Thyroid gland (tissue), 4 donors: ENCODE data around the gene ZNF487. TPM values are rescaled to one million over a fixed set of nuclear protein-coding genes. Genes with fewer than 3 reads are reported as not detected.

Source experiments
- DNase-seq, 2 donors: peaks; one replicate each; pipeline ENCODE4 v3.0.0-alpha.2; 2019
- H3K27ac ChIP-seq, 3 donors: fragments of 200-600 bp; sonication (generic); 1 replicate in 2 of 3; 2 replicates in 1 of 3; pipeline ENCODE4 v1.5.1; 2016 to 2019; ENCODE audit warnings: mild to moderate bottlenecking in 1 of 3, moderate library complexity in 1 of 3
- H3K27me3 ChIP-seq: fragments of 200-600 bp; sonication (generic); one replicate; pipeline ENCODE4 v1.5.1; 2019
- H3K36me3 ChIP-seq, 2 donors: fragments of 200-600 bp; sonication (generic); one replicate each; pipeline ENCODE4 v1.5.1; 2016 to 2019
- H3K4me1 ChIP-seq, 2 donors: fragments of 200-600 bp; sonication (generic); one replicate each; pipeline ENCODE4 v1.5.1; 2017 to 2019
- H3K4me3 ChIP-seq, 3 donors: fragments of 200-600 bp; sonication (generic); replicated peaks in 1 of 3; 1 replicate in 2 of 3; 2 replicates in 1 of 3; pipeline ENCODE4 v1.5.1; 2016; ENCODE audit warnings: mild to moderate bottlenecking in 1 of 3
- H3K9me3 ChIP-seq: fragments of 200-600 bp; sonication (generic); one replicate; pipeline ENCODE4 v1.5.1; 2017
- POLR2A ChIP-seq, 2 donors: fragments of 450-650 bp; IDR thresholded peaks; one replicate each; pipeline ENCODE4 v1.6.1; 2017; ENCODE audit warnings: antibody characterized with exemption in 2 of 2, mild to moderate bottlenecking in 2 of 2, moderate library complexity in 1 of 2
- WGBS, 2 donors: methylation state at CpG; one replicate each; pipeline ENCODE4 v1.1.5; 2017; 5-methylcytosine and 5-hydroxymethylcytosine counted together
- intact Hi-C: fragments of 100-400 bp; cut with DNase I; formaldehyde crosslinking; loops from one replicate; pipeline ENCODE4 v1.15.1; 2023
- small RNA-seq: library from RNA; depleted of rRNA; stranded (forward); fragments of <200 nt; gene quantifications from one replicate; pipeline ENCODE3, GENCODE V24; 2016
- total RNA-seq, 4 donors: library from RNA; depleted of rRNA; stranded (reverse); fragments of >200 nt; gene quantifications; one replicate each; pipeline ENCODE4 v1.2.3, GENCODE V29; 2016
- TF ChIP-seq, protein P1 (sequence below), 6 experiments: fragments of 200-600 bp in 3 of 6; fragments of 450-650 bp in 3 of 6; sonication (generic) in 3 of 6; IDR thresholded peaks; one replicate each; pipeline ENCODE4 v1.5.1; 2016 to 2019; ENCODE audit warnings: antibody characterized with exemption in 6 of 6, mild to moderate bottlenecking in 2 of 6, inconsistent platforms in 1 of 6, moderate library complexity in 1 of 6

The ZNF487 gene
- total RNA-seq, 4 donors from 2014 or later, result 11.9 to 21.7 (median 19.9) TPM

DNA sequence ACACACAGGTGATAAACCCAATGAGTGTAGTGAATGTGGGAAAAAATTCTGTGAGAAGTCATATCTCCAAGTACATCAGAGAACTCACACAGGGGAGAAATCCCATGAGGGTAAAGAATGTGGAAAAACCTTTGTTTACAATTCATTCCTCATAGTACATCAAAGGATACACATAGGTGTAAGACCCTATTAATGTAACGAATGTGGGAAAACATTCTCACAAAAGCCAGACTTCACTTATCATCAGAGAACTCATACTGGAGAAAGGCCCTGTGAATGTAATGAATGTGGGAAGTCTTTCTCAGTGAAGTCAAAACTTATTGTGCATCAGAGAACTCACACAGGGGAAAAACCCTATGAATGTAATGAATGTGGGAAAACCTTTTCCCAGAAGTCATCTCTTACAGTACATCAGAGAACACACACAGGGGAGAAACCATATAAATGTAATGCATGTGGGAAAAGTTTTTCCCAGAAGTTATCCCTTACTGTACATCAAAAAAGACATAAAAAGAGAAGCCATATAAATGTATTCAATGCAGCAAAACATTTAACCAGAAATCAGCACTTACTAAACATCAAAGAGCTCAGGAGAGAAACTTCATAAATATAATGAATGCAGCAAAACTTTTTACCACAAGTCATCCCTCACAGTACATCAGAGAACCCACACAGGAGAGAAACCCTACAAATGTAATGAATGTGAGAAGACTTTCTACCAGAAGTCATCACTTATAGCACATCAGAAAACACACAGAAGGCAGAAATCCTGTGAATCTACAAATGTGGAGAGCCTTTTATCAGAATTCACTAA, 87.7 kb downstream of the ZNF487 start:
- Histone ChIP-seq H3K27me3 (no peaks in the 10 kb centered on the region), H3K4me3 (no peak overlapping the region), H3K4me1 (no peaks in the 10 kb centered on the region), H3K36me3 (no peaks in the 10 kb centered on the region), H3K27ac (no peak overlapping the region), H3K9me3 (no peaks in the 10 kb centered on the region)
- intact Hi-C loops, result no loop called here
- no peak for TF ChIP-seq POLR2A (IDR thresholded peaks at IDR 0.05)
- TF ChIP-seq, protein P1, sequence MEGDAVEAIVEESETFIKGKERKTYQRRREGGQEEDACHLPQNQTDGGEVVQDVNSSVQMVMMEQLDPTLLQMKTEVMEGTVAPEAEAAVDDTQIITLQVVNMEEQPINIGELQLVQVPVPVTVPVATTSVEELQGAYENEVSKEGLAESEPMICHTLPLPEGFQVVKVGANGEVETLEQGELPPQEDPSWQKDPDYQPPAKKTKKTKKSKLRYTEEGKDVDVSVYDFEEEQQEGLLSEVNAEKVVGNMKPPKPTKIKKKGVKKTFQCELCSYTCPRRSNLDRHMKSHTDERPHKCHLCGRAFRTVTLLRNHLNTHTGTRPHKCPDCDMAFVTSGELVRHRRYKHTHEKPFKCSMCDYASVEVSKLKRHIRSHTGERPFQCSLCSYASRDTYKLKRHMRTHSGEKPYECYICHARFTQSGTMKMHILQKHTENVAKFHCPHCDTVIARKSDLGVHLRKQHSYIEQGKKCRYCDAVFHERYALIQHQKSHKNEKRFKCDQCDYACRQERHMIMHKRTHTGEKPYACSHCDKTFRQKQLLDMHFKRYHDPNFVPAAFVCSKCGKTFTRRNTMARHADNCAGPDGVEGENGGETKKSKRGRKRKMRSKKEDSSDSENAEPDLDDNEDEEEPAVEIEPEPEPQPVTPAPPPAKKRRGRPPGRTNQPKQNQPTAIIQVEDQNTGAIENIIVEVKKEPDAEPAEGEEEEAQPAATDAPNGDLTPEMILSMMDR (IDR thresholded peaks at IDR 0.05), result no peak
- 52 to 82% methylated on average over 1 of the region's 1 CpG for WGBS, 2 donors
- no peak for DNase-seq

Small RNA genes lying within 50 kb of the gene (small RNA-seq; reads per million reads assigned to genes)
- gene RNU7-193P, result not detected
- gene SNORD3J, result not detected

Other genes with a start within 250 kb of the ZNF487 start
- gene RASGEF1A, start 170.0 kb upstream of the ZNF487 start, total RNA-seq, result 1 to 10 TPM; 1.2 to 3.0 (median 2.0) TPM
- gene FXYD4, start 65.5 kb upstream of the ZNF487 start, total RNA-seq, result not detected
- gene HNRNPF, start 27.9 kb upstream of the ZNF487 start, total RNA-seq, result 100 to 1,000 TPM; 148 to 158 (median 155) TPM
- 1 to 10 TPM; 4.8 to 8.7 (median 6.6) TPM for gene ZNF239, start 137.5 kb downstream of the ZNF487 start, total RNA-seq
- gene ZNF485, start 169.3 kb downstream of the ZNF487 start, total RNA-seq, result 1 to 10 TPM; 1.5 to 3.3 (median 2.2) TPM
- 10 to 100 TPM; 28.9 to 63.3 (median 48.4) TPM for gene ZNF32, start 211.8 kb downstream of the ZNF487 start, total RNA-seq